Testis (tissue), 3 donors: ENCODE measurements around the gene HDAC7. TPM values are rescaled to one million over a fixed set of nuclear protein-coding genes. Genes with fewer than 3 reads are reported as not detected.

Experiments used
- DNase-seq: peaks from one replicate; pipeline ENCODE4 v3.0.0-alpha.2; 2019
- H3K27ac ChIP-seq, 2 donors: fragments of 200-600 bp; sonication (generic); one replicate each; pipeline ENCODE4 v1.5.1; 2019
- H3K27me3 ChIP-seq: fragments of 200-600 bp; sonication (generic); one replicate; pipeline ENCODE4 v1.5.1; 2019
- H3K36me3 ChIP-seq: fragments of 200-600 bp; sonication (generic); one replicate; pipeline ENCODE4 v1.5.1; 2017; ENCODE audit warnings: low read depth; ENCODE audit errors: missing control alignments
- H3K4me1 ChIP-seq: fragments of 200-600 bp; sonication (generic); one replicate; pipeline ENCODE4 v1.5.1; 2019
- H3K4me3 ChIP-seq, 2 donors: fragments of 200-600 bp; sonication (generic); one replicate each; pipeline ENCODE4 v1.5.1; 2017 to 2019
- H3K9me3 ChIP-seq: fragments of 200-600 bp; sonication (generic); one replicate; pipeline ENCODE4 v1.5.1; 2017
- POLR2A ChIP-seq: fragments of 450-650 bp; IDR thresholded peaks from one replicate; pipeline ENCODE4 v1.6.1; 2017; ENCODE audit warnings: antibody characterized with exemption, mild to moderate bottlenecking, moderate library complexity
- WGBS, 2 donors: methylation state at CpG; one replicate each; pipeline ENCODE4 v1.1.5; 2018; 5-methylcytosine and 5-hydroxymethylcytosine counted together
- intact Hi-C: fragments of 100-400 bp; cut with DNase I; formaldehyde crosslinking; loops from one replicate; pipeline ENCODE4 v1.15.1; 2023; ENCODE audit warnings: low total_unique reads
- polyA plus RNA-seq: library from polyadenylated mRNA; stranded (reverse); fragments of 350-450 nt; fragmentation: Illumina TruSeq; extraction: RNeasy Lipid Tissue Mini Kit (QIAGEN cat#74804); gene quantifications from one replicate; pipeline ENCODE4 v1.2.3, GENCODE V29; 2014; ENCODE audit warnings: low read depth, low replicate concordance; ENCODE audit not compliant: insufficient read depth
- total RNA-seq, 2 donors: library from RNA; depleted of rRNA; stranded (reverse); fragments of >200 nt; gene quantifications; one replicate each; pipeline ENCODE4 v1.2.3, GENCODE V29; 2016
- TF ChIP-seq, protein P1 (sequence below), 3 experiments: fragments of 450-650 bp in 2 of 3; fragments of 200-600 bp in 1 of 3; sonication (generic) in 1 of 3; IDR thresholded peaks; one replicate each; pipeline ENCODE4 v1.5.1; 2016 to 2019; ENCODE audit warnings: antibody characterized with exemption in 3 of 3, mild to moderate bottlenecking in 2 of 3, moderate library complexity in 1 of 3

HDAC7 gene
- total and polyA plus RNA-seq, 3 donors from 2014 or later: 28.2 to 70.0 (median 39.9) TPM

DNA sequence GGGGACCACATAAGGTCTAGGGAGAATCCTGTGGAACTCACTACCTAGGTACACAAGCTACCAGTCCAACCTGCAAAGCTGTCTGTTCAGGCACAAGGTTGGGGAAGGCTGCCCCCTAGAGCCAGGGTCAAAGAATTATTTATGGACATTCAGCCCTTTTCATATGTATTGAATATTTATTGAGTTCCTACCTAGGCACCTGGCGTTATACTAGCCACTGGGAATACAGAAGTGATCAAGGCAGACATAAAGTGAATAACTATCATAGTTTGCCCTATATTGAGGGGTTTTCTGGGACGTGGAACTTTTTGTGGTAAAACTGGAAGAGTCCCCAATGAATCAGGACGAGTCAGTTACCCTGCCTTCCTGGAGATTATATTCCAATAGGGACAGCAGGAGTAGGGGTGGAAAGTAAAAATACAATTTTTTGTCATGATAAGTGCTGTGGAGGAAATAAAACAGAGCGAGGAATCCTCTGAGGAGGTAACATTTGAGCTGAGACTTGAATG, 52.4 kb downstream of the HDAC7 start:
- DNase-seq: no peak
- no peaks in the 10 kb centered on the region for H3K27me3 ChIP-seq
- no peak overlapping the region for H3K27ac ChIP-seq
- WGBS, 2 donors: 78 to 80% methylated on average over 4 of the region's 4 CpGs
- H3K36me3 ChIP-seq: no peaks in the 10 kb centered on the region
- no peak for TF ChIP-seq POLR2A
- TF ChIP-seq, protein P1, sequence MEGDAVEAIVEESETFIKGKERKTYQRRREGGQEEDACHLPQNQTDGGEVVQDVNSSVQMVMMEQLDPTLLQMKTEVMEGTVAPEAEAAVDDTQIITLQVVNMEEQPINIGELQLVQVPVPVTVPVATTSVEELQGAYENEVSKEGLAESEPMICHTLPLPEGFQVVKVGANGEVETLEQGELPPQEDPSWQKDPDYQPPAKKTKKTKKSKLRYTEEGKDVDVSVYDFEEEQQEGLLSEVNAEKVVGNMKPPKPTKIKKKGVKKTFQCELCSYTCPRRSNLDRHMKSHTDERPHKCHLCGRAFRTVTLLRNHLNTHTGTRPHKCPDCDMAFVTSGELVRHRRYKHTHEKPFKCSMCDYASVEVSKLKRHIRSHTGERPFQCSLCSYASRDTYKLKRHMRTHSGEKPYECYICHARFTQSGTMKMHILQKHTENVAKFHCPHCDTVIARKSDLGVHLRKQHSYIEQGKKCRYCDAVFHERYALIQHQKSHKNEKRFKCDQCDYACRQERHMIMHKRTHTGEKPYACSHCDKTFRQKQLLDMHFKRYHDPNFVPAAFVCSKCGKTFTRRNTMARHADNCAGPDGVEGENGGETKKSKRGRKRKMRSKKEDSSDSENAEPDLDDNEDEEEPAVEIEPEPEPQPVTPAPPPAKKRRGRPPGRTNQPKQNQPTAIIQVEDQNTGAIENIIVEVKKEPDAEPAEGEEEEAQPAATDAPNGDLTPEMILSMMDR (IDR thresholded peaks at IDR 0.05): peak in 2 of 3 experiments; percentile 50 to 51
- peaks cover 15% of the 10 kb centered on the region for H3K4me1 ChIP-seq
- intact Hi-C loops: no loop called here
- H3K9me3 ChIP-seq: no peaks in the 10 kb centered on the region
- no peak overlapping the region for H3K4me3 ChIP-seq

DNA sequence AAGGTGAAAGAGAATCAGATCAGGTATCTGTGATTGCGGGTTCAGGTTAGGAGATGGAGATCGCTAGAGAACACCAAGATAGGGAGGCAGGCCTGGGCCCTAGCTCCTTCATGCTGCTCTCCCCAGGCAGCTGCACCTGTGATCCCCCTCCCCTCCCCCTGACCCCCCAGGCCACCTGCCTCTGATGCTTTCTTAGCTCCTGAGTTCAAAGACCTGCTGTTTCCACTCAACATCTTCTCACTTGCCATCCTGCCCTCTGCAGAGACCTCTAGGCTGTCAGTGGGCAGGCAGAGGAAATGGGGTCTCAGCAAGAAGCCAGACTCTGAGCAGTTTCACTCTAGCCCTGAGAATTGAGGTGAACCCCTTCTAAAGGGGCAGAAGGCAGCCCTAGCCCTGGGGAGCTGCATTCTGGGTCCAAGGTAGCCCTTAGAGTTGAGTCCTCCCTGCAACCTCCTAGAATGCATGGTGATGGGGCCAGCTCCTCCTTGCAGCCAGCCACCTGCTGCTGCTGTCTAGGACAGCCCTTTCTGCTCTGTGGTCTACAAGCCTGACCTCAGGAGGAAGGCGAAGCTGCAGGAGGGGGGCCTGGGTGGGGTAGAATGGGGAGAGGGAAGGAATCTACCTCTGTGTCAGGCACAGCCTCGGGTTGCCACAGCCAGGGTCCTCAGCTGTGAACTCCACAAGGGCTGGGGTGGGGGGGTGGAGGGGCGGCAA, 53.0 kb downstream of the HDAC7 start:
- Histone ChIP-seq H3K4me1 (peaks cover 15% of the 10 kb centered on the region), H3K4me3 (no peak overlapping the region), H3K27me3 (no peaks in the 10 kb centered on the region), H3K36me3 (no peaks in the 10 kb centered on the region), H3K9me3 (no peaks in the 10 kb centered on the region), H3K27ac (no peak overlapping the region)
- no peak for TF ChIP-seq POLR2A
- TF ChIP-seq, protein P1 (IDR thresholded peaks at IDR 0.05): no peak
- DNase-seq: no peak
- intact Hi-C loops: no loop called here
- 60 to 80% methylated on average over 5 of the region's 5 CpGs for WGBS, 2 donors

DNA sequence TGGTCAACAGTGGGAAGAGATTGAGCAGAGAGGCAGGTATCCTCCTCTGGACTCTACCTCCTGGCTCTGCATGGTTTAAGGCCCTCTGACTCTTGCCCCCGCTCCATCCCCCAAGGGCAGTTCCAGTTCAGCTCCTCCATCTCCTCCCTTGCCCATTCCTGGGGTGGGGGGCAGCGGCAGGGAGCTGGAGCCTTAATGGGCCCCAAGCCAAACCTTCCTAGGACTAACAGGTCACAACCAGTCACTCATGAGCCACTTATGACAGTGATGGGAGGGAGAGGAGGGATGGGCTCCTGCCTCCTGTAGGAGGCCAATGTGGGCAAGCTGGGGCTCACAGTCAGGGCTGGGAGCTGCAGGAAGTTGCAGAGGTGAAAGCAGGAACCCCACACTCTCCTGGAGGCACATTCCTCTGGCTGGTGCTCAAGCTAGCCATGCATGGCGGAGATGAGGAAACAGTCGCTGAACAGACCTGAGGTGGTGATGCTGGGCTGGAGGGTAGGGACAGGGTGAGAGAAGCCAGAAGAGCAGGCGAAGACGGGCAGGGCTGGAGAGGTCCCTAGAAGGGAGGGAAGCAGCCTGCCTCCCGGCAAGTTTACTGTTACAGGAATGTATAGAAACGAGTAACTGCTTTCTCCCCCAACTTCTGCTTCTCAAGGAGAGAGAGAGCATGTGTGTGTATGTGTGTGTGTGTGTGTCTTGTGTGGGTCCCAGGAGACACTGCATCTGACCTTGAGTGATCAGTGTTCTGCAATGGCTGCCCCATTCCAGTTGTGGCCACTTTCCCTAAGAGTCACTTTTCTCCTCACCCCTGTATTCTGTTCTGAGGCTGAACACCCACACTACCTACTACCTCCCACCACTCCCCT, 56.0 kb downstream of the HDAC7 start:
- TF ChIP-seq, protein P1 (IDR thresholded peaks at IDR 0.05): no peak
- TF ChIP-seq POLR2A: no peak
- intact Hi-C loops: no loop called here
- Histone ChIP-seq H3K4me3 (no peak overlapping the region), H3K9me3 (no peaks in the 10 kb centered on the region), H3K4me1 (peaks cover 20% of the 10 kb centered on the region), H3K36me3 (no peaks in the 10 kb centered on the region), H3K27ac (no peak overlapping the region), H3K27me3 (no peaks in the 10 kb centered on the region)
- 74 to 83% methylated on average over 6 to 8 of the region's 8 CpGs for WGBS, 2 donors
- DNase-seq: no peak

DNA sequence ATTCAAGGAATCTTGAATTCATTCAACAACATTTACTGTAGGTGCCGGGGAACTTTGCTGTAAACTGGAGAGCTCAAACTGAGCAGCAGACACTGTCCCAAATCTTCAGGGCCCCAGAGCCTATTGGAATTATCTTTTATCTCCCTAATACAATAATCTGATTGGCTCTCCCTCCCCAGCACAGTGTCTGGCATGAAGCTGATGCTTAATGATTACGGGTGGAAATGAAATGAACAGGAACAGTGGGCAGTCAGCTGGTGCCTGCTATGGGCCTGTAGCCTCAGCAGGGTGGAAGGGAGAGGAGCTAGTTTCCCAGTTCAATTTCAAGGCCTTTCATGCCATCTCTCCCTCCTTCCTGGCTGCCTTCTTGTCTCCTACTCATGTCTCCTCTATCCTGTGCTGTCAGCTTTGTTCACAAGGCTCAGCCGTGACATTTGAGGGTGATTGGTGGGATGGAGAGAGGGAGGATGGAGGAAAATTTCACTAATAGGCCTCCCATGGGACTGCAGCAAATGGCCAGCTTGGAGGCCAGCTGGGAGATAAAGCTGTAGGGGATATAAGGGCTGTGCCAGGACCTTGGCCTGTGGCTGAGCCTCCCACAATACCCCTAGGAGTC, 56.7 kb downstream of the HDAC7 start:
- intact Hi-C loops: no loop called here

More for the DNA sequence above, 56.7 kb downstream of the HDAC7 start:
- 54 to 69% methylated on average over 3 of the region's 3 CpGs for WGBS, 2 donors
- no peak for DNase-seq
- Histone ChIP-seq H3K4me1 (peaks cover 26% of the 10 kb centered on the region), H3K9me3 (no peaks in the 10 kb centered on the region), H3K4me3 (no peak overlapping the region), H3K27me3 (no peaks in the 10 kb centered on the region), H3K27ac (no peak overlapping the region), H3K36me3 (no peaks in the 10 kb centered on the region)
- TF ChIP-seq, protein P1 (IDR thresholded peaks at IDR 0.05): no peak
- TF ChIP-seq POLR2A: no peak
